Left colon (tissue), 2 donors: ENCODE data around the gene EGR2. TPM values are rescaled to one million over a fixed set of nuclear protein-coding genes. Genes with fewer than 3 reads are reported as not detected.

Experiments
- ATAC-seq: fragments of 200-7000 bp; cut with Tn5 transposase; one replicate; pipeline ENCODE4 v1.9.1; 2020; ENCODE audit warnings: mild to moderate bottlenecking, moderate library complexity
- DNase-seq, 2 donors: peaks; one replicate each; pipeline ENCODE4 v3.0.0-alpha.2; 2020
- intact Hi-C, 2 donors: fragments of 100-400 bp; cut with DNase I in 1 of 2; cut with micrococcal nuclease in 1 of 2; formaldehyde crosslinking; loops; one replicate each; pipeline versions ENCODE4 v1.11.2 to v1.14.0; 2022; cut with DNase I, micrococcal nuclease
- total RNA-seq, 2 donors: library from RNA; stranded (reverse); fragmentation: NEBNext Ultra II Directional; extraction: Animal tissue kit (Norgen Biotek cat#: 25700); gene quantifications; one replicate each; pipeline ENCODE4 v1.2.1, GENCODE V29; 2021
- donor health status: DM: no; HTN: no; CAD: no.
- donor health status: DM: yes; HTN: yes; CAD: no.

EGR2 gene
- total RNA-seq, 2 donors from 2014 or later, result 1.1 to 1.2 TPM

- DNase-seq, result peak in 1 of 2 donors; percentile 18
These were observed 3.2 kb upstream of the EGR2 start for GRCh38 chr10:62819141-62819920.

GRCh38 chr10:62818426-62819011 lies 2.4 kb upstream of the EGR2 start:
- intact Hi-C loops, result loop anchor here in 1 of 2 donors (5.0 to 10.0 kb wide), 2 partner anchors 226 to 336 kb away; no protein-coding TSS in a partner anchor
- DNase-seq (peak in 1 of 2 donors; percentile 49), ATAC-seq (no peak)

More at GRCh38 chr10:62819141-62819920, 3.2 kb upstream of the EGR2 start:
- no peak for ATAC-seq
- intact Hi-C loops, result loop anchor here in 1 of 2 donors (5.0 to 10.0 kb wide), 2 partner anchors 227 to 335 kb away; no protein-coding TSS in a partner anchor

GRCh38 chr10:62817766-62818425 lies 1.7 kb upstream of the EGR2 start:
- intact Hi-C loops, result loop anchor here in 1 of 2 donors (5.0 to 10.0 kb wide), 2 partner anchors 226 to 337 kb away; no protein-coding TSS in a partner anchor
- ATAC-seq (peak; percentile 67), DNase-seq (peak; percentile 56 to 80)

GRCh38 chr10:62817121-62817765 lies 1.1 kb upstream of the EGR2 start:
- DNase-seq (peak; percentile 46 to 63), ATAC-seq (peak; percentile 52)
- intact Hi-C loops, result loop anchor here in 1 of 2 donors (5.0 to 10.0 kb wide), 2 partner anchors 225 to 338 kb away; no protein-coding TSS in a partner anchor

- ATAC-seq (no peak), DNase-seq (no peak)
- intact Hi-C loops, result loop anchor here in 1 of 2 donors (5.0 to 10.0 kb wide), 2 partner anchors 224 to 339 kb away; no protein-coding TSS in a partner anchor
These were observed 163 bp downstream of the EGR2 start for GRCh38 chr10:62816076-62816330.

- intact Hi-C loops, result loop anchor here in 1 of 2 donors (5.0 to 10.0 kb wide), 2 partner anchors 223 to 339 kb away; no protein-coding TSS in a partner anchor
- DNase-seq, result peak in 1 of 2 donors; percentile 35
- no peak for ATAC-seq
These were observed 638 bp downstream of the EGR2 start for GRCh38 chr10:62815381-62816075.

- ATAC-seq, result no peak
- DNase-seq, result peak in 1 of 2 donors; percentile 25
- intact Hi-C loops, result loop anchor here in 1 of 2 donors (5.0 to 10.0 kb wide), 2 partner anchors 223 to 340 kb away; no protein-coding TSS in a partner anchor
These were observed 1.3 kb downstream of the EGR2 start for GRCh38 chr10:62814756-62815380.

- no peak for DNase-seq
- ATAC-seq, result no peak
- intact Hi-C loops, result loop anchor here in 1 of 2 donors (10.0 kb wide), 1 partner anchor 341 kb away; no protein-coding TSS in a partner anchor
These were observed 2.2 kb downstream of the EGR2 start for GRCh38 chr10:62813981-62814380.

- intact Hi-C loops, result loop anchor here in 1 of 2 donors (10.0 kb wide), 1 partner anchor 341 kb away; no protein-coding TSS in a partner anchor
- DNase-seq (no peak), ATAC-seq (no peak)
These were observed 2.7 kb downstream of the EGR2 start for GRCh38 chr10:62813453-62813852.

- DNase-seq (no peak), ATAC-seq (no peak)
- intact Hi-C loops, result loop anchor here in 1 of 2 donors (10.0 kb wide), 1 partner anchor 342 kb away; no protein-coding TSS in a partner anchor
These were observed 3.3 kb downstream of the EGR2 start for GRCh38 chr10:62812672-62813439.

- ATAC-seq (no peak), DNase-seq (no peak)
- intact Hi-C loops, result loop anchor here in 1 of 2 donors (10.0 kb wide), 1 partner anchor 343 kb away; no protein-coding TSS in a partner anchor
These were observed 4.8 kb downstream of the EGR2 start for GRCh38 chr10:62811159-62811875.

GRCh38 chr10:62810156-62810902 lies 5.8 kb downstream of the EGR2 start:
- ATAC-seq (no peak), DNase-seq (no peak)
- intact Hi-C loops, result loop anchor here in 1 of 2 donors (10.0 kb wide), 1 partner anchor 344 kb away; no protein-coding TSS in a partner anchor

- intact Hi-C loops, result no loop called here
- ATAC-seq (no peak), DNase-seq (no peak)
These were observed 9.9 kb downstream of the EGR2 start for GRCh38 chr10:62806251-62806650.

GRCh38 chr10:62805231-62806099 lies 10.7 kb downstream of the EGR2 start:
- intact Hi-C loops, result no loop called here
- ATAC-seq (peak; percentile 57), DNase-seq (peak; percentile 35 to 62)
